GM21515 (cell line): Measurements from ENCODE around the gene EEF1AKMT3.

Experiments used
- ATAC-seq: cut with Tn5 transposase; IDR thresholded peaks from one replicate; pipeline ENCODE4 v1.9.1; 2021; ENCODE audit not compliant: unreplicated experiment

EEF1AKMT3 gene

DNA sequence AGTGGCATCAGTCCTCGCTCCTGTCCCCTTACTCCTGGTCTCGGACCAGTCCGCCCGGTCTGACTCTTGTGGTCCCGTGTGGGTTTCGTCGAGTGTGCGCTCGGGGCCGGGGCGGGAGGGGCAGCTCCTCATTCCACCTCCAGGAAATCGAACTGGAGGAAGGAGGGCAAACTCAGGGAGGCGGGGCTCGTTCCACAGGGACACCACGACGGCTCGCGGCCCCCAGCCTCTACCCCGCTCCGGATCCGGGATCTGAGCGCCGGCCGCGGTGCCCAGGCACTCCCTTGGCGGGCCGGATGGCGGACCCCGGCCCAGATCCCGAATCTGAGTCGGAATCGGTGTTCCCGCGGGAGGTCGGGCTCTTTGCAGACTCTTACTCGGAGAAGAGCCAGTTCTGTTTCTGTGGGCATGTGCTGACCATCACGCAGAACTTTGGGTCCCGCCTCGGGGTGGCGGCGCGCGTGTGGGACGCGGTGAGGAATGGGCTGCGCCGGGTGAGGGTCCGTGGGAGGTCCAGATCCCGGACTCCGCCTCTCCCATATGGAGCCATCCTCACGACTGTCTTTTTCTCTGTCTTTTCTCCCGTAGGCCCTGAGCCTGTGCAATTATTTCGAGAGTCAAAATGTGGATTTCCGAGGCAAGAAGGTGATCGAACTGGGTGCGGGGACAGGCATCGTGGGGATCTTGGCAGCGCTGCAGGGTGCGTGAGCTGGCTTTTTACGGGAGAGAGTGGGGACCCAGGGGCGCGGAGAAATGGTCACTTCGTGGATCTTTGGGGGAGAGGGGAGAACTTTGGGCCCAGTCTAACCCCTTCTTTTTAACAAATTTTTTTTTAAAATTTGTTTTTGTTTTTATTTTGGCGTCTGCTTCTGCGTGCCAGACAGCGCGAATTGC, at the start of gene EEF1AKMT3:
TSS of gene EEF1AKMT3 (plus strand) at position 186 of the 894 bp plus-strand sequence. CDS start at position 297, 111 bp downstream.
- peak; percentile 20 for ATAC-seq

DNA sequence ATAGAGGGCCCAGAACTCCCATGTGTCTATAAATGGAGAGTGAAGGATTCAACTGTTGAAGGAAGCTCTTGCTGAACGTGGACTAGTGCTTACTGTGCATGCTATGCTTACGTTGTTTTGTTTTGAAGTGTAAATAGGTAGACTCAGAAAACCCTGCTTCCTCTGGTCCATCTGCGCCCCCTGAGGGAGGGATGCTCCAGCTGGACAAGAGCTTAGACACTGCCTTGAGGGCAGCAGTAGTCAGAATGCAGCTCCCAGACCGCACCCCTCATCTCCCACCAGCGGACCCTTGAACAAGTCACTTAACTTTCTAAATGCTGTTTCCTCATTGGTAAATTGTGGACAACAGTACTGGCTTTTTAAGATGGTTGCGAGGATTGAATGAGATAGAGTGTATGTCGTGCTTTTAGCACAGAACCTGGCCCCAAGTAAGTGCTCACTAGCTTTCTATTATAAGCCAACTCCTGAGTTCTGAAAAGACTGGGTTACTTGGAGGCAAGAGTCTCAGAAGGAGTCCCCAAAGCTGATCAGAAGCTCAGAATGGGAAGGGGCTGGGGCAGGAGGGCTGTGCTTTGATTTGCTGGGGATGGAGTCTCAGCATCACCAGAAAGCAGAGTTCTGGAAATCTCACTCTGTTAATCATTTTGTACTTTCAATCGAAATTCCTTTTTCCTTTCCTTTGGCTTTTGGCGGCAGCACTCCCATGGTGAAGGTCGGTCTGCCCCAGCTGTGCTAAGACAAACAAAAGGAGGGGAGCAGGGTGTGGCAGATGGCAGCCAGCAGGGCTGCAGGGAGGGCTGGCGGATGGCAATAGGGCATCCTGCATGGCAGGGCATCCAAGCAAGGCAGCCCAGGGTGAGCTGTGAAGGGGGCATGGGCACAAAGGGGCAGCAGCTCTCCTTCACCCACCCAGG, 49.4 kb upstream of the EEF1AKMT3 start:
- ATAC-seq: no peak

DNA sequence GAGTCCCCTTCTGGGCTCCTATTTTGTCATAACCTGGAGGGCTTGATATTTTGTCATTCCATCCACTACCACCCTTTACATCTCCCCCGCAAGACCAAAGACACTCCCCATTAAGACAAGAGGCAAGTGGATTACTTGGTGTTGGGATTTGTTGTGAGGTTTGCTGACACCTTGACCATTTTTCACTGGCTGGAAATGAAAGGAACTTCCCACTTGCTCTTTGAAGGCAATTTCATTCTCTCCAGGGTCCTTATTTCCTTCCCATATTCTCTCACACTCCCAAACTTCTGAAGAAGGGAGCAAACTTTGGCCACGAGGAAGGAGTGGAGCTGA, 48.8 kb upstream of the EEF1AKMT3 start:
- no peak for ATAC-seq

DNA sequence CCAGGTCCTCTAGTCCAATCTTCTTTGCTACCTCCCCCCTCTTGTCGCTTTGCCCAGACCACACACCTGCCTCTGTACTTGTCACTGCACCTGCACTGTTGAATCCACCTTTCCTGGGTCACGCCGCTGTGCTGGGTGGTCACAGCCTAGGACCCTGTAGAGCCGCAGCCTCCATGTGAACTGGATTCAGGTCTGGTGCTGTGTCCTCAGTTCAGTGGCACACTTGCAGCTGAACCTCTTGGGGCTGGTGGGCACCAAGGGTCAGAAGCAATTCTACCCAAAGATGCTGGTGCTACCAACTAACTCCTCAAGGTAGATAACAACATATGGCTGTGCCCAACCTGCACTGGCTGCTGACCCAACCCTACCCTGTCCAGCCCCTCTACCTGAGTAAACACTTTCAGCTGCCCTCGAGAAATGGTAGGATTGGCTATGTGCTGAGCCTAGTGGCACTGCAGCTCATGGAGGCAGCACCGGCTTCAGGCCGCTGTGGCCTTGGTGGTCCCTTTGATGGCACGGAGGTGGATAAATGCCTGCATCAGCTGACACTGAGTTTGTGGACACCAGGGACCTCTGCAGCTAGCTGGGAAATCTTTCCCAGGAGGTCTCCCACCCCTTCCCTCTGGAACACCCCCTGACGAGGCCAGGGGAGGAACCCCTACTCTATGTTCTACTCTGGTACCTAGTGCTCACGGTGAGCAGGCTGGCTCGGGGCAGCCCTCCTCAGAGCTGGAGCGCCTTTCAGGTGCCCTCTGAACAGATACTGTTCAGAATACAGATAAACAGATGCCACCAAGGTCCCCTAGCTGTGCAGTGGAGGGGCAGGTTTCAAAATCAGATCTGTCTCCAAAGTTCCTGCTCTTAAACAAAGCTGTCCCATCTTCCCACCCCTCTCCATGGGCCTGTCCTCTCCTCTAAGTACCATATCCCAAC, 48.1 kb upstream of the EEF1AKMT3 start:
- no peak for ATAC-seq

DNA sequence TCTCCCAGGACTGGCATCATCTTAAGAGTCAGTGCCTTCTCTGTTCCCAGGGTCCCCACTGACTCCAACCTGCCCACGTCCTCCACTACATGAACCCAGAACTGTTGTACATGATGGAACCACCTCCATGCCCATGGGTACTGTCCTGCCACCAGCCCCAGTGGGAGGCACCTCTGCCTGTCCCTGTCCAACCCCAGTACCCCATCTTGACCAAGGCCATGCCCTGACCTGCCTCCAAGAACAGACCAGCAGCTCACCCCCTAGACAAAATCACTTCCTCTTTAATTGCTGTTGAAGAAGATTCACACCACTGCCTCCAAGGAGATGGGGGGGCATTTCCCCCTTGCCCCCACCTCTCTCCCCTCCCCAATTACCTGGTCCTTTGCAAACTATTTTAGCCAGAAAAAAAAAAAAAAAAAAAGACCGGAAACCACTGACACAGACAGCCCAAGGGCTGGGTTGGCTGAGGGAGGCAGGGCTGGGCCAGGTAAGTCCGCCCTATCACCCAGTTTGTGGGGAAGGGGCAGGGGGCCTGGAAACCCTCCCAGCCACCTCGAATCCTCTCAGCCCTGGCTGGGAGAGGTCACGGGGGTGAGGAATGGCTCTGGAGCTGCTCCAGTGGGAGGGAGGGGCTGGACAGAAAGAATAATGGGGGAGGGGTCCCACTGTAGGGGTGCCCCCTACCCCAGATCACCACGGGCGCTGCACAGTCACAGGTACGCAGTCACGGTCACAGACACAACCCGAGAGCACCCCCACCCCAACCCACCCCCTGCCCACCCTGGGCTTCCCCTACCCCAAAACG, 47.3 kb upstream of the EEF1AKMT3 start:
- no peak for ATAC-seq

DNA sequence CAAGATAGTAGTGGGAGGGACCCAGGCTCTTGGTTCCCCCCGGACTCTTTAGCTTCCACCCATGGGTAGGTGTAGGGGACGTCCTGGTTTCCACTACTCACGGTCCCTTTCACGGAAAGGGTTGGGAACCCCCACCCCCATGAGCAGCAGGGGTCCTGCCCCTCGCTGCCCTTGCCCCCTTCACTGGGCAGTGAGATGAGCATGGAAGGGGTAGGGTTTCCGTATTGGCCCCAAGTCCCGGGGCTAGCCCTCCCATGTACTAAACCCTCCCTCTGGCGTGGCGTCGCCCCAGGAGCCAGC, 46.6 kb upstream of the EEF1AKMT3 start:
- ATAC-seq: no peak

DNA sequence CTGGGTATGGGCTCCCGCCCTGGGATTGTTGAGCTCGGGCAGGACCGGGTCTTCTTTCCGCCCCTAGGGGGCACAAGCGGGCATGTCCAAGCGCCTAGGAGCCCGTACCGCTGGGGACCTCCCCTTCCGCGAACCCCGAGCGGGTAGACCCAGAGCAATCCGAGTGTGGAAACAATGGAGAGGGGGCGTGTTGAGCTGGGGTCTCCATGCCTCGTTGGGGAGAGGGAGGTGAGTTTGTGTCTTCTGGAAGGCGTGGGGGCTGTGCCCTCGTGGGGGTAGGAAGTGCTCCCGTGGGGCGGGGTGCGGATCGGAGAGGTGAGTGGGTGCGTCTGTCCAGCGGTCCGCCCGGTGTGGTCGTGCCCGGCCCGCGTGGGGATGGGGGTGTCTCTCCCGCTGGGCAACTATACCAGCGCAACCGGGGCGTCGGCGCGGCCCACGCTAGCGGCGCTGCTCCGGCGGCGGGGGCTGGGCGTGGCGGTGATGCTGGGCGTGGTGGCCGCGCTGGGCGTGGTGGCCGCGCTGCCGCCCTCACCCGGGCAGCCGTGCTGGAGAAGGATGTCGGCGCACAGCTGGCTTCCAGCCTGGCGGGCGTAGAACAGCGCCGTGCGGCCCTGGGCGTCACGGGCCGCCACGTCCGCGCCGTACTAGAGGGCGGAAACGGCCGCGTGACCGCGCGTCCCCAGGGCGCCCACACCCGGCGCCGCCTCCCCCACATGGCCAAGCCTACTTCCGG, 46.1 kb upstream of the EEF1AKMT3 start:
- no peak for ATAC-seq

DNA sequence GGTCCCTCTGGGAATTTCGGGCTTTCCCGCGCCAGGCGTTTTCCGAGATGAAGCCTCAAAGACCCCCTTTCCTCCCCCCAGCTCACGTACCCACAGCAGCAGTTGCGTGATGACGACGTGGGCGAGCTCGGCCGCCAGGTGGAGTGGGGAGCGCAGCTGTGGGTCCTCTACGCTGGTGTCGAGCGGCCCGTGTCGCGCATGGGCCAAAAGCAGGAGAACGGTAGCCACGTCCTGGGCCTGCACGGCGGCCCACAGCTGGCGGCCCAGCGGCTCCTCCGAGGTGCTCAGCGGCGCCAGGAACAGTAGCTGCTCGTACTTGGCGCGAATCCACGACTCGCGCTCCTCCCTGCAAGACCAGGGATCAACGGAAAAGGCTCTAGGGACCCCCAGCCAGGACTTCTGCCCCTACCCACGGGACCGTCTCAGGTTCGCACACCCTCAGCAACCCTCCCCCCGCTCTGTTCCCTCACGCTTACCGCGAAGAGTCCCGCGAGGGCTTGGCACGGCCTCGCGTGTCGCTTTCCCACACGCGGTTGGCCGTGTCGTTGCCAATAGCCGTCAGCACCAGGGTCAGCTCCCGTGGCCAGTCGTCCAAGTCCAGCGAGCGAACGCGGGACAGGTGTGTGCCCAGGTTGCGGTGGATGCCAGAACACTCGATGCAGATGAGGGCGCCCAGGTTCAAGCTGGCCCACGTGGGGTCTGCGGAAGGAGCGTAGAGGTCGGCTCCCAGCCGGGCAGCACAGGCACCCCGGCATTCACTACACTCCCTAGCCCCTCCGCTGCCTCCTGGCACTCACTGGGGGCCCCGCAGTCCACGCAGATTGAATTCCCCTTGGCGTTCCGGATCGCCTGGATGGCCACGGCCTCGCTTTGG, 45.3 kb upstream of the EEF1AKMT3 start:
- ATAC-seq: no peak

DNA sequence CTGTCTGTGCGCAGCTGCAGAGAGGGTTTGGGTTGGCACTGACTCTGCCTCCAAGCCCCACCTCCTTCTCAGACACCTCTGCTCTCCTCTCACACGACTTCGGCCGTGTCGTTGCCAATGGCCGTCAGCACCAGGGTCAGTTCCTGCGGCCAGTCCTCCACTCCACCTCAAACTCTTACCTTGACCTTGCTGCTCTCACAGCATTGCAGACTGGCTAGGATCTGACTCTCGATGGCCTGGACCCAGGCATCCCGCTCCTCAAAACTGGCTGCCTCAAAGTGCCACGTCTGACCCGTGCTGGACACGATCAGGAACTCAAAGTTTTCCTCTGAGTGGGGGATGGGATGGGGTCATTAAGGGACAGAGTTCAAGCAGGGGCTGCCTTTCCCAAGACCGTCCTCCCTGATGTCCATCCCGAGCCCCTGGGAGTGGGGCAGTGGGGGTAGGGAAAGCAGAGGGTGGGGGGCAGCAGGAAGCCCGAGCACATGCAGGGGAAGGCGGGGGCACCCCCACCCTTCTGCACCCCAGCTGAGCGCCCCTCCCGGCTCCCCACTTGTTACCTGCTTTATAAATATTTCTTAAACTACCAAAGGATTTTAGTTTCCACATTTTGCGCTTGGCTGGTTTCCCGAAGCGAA, 44.5 kb upstream of the EEF1AKMT3 start:
- ATAC-seq: no peak

DNA sequence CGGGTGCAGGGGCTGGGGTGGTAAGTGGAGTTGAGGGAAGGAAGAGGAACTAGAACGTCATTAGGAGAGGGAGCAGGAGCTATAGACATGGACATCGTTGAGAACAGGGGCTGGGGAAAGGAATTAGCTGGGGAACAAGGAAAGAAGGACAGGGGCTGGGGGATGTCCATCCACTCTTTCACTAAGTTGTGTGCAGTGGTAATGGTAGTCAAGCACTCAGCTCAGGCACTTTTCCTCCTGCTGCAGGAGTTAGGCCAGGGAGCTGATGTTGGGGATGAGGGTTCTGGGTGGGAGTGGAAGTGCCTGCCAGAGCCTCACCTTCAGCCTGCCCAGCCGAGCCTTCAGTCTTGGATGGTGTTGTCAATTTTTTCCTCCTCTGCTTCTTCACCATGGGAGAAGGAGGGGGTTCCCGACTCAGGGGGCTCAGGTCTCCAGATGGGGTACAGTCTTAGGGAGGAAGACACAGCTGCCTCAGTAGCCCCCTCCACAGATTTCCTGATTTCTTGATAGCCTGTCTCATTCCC, 43.0 kb upstream of the EEF1AKMT3 start:
- no peak for ATAC-seq

DNA sequence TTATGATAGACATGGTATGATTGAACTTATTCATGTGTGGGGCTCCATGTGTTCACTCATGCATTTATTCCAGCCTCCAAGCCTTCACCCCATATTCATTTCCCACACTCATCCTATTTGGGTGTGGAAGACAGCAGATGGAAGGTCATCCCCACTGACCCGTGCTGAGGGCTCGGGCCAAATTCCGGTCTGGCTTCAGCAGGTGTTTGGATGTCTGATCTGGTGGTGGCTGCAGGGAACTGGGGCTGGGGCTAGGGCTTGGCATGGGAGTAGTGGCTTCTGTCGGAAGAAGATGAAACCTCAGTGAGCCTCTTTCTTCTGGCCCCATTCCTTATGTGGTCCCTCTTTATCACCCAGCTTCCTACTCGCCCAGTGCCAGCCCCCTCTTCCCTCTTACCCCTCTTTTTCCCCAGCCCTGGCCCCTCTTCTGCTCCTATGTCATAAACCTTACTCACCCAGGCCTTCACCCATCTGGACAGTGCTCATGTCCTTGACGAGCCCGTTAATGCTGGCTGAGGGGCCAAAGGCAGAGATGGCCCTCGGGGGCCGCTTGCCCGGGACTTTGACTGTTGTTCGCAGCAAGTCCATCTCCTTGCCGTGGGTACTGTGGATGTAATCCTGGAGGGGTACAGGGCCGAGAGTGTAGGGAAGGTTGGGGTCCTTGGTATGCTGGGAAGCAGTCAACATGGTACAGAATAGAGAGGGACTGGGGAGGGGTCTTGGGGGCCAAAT, 41.9 kb upstream of the EEF1AKMT3 start:
- ATAC-seq: no peak

DNA sequence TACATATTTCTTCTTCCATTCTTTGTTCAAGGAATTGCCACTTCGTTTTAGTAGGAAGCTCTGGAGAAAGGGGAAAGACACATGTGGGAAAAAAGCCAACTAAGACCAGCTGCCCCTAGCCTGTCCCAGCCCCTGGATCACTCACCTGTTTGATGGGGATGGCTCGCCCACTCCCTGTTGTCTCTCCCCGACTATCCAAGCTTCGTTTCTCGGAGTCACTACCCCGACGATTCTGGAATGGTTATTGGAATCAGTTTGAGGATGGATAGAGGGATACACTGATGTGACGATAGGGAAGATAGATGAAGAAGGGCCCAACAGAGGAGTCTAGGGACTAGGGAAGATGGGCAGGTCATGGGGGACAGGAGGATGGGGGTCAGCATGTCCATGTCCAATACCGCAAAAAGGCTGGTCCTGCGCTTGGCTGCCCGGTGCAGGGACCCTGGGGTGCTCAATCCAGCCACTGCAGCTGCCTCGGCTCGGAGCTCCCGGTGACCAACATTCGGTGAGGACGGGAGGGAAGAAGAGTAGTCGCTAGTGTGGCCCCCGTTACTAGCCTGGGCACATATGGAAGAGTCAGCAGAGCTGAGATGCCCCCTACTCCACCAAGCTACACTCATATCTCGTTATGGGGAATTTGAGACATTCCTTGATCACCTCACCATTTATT, 40.9 kb upstream of the EEF1AKMT3 start:
- ATAC-seq: no peak

DNA sequence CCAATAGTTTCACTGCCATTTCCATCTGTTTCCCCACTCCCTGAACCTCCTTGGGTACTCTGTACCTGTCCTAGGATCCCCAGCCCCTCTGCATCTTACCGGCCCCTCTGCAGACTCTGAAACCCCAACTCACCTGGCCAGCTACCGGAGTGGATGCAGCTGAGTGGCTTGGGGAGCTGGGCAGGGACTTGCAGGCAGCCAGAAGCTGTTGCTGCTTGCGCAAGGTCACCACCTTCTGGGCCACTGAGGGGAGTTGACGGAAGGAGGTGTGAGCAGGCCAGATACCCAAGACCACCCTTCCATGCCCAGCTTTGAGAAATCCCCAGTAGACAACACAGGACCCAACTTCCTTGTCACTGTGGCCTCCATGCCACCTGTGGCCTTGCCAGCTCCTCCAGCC, 40.1 kb upstream of the EEF1AKMT3 start:
- ATAC-seq: no peak

DNA sequence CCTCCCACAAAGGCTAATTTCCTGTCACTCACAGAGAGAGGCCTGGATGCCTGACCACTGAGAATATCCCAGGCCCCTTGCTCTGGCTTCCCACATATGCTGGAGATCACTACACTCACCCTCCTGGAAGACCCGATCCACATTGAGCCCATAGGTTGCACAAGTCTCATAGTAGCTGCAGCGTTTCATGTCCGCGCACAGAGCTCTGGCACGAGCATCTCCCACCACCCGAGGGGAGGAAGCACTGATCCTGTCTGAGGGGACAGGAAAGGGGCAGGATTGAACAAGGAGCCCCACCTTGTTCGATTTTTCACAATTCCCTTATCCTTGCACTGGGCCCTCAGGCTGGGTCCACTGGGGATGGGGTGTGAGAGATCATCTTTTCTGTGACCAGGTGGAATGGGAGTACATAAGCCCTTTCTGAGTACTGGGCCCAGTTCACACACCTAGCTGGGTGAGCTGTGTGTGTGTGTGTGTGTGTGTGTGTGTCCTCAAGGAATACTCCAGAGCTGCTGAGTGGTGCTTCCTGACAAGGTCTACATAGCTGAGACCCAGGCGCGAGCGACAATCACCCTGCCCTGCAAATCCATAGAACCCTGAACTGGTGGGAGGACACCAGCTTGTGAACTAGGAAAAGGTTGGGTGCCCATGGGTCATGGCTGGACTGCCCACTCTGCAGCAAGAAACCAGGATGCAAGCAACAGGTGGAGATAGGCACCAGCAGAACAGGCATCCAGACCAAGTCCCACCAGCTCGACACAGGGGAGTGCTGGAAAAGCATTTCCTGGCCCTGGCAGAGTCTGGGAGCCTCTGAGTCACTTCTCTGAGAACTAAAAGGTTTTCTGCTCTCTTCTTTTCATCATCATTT, 39.5 kb upstream of the EEF1AKMT3 start:
- ATAC-seq: no peak

DNA sequence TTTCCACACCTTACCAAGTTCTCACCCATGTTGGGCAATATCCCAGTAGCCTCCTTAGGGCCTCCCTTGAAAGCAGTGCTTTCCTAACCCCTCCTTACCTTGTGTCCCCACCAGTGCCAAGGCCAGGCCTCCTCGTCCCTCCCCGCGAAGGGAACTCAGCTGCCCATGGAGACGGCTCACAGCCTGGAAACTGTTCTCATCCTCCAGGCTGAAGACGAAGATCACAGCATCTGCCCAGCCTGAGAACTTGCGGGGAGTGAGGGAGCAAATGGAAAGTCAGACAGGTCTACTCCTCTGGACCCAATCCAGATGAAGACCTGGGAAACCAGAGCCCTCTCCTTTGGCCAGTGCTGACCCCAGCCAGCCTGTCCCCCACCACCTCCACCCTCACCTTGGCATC, 38.5 kb upstream of the EEF1AKMT3 start:
- ATAC-seq: no peak

DNA sequence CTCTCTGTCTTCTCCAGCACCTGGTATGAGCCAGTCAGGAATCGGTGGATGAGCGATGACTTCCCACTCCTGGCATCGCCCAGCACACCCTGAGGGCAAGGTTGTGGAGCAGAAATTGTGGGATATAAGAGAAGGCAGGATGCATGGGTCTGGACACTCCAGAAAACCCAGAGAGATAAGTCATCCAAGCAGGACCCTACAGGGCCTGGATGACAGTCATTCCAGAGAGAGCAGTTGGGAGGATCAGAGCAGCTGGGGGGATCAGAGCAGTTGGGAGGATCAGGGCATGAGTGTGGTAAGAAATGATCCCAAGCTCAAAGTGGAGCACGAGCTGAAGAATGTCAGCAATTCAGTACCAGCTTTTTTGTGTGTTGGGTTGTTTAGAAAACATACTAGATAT, 37.8 kb upstream of the EEF1AKMT3 start:
- ATAC-seq: no peak
